Epidermal melanocyte (primary cell): ENCODE results near the gene PARM1.

ENCODE experiments used
- DNase-seq: peaks from one replicate; pipeline ENCODE4 v3.0.0; 2011; ENCODE audit warnings: low spot score; ENCODE audit not compliant: insufficient read length

Gene PARM1

GRCh38 chr4:75071317-75071716 is 138.4 kb downstream of the PARM1 start:
- no peak for DNase-seq

GRCh38 chr4:75080888-75081287 is 148.0 kb downstream of the PARM1 start:
- DNase-seq = no peak

- no peak for DNase-seq
These were observed 148.6 kb downstream of the PARM1 start for GRCh38 chr4:75081561-75081960.

GRCh38 chr4:75087416-75087815 is 154.5 kb downstream of the PARM1 start:
- DNase-seq = no peak

GRCh38 chr4:75087865-75088264 is 154.9 kb downstream of the PARM1 start:
- DNase-seq = no peak

- DNase-seq = no peak
These were observed 156.3 kb downstream of the PARM1 start for GRCh38 chr4:75089206-75089605.

GRCh38 chr4:75099321-75099720 is 166.4 kb downstream of the PARM1 start:
- no peak for DNase-seq
